Ishikawa (cell line): Measurements from ENCODE around the gene FGF11.
"Not testable (repeated sequence)": the region's sequence is repeated elsewhere in the genome, so short reads cannot be mapped to it uniquely, and the experiment has no call there.

Source experiments
- CREB1 ChIP-seq: IDR thresholded peaks from 2 replicates; pipeline ENCODE4 v1.6.1; 2012; ENCODE audit warnings: low read depth
- EGR1 ChIP-seq: IDR thresholded peaks from 2 replicates; pipeline ENCODE4 v1.6.1; 2012
- ZBTB7A ChIP-seq: IDR thresholded peaks from 2 replicates; pipeline ENCODE4 v1.6.1; 2012; ENCODE audit warnings: low read depth

DNA sequence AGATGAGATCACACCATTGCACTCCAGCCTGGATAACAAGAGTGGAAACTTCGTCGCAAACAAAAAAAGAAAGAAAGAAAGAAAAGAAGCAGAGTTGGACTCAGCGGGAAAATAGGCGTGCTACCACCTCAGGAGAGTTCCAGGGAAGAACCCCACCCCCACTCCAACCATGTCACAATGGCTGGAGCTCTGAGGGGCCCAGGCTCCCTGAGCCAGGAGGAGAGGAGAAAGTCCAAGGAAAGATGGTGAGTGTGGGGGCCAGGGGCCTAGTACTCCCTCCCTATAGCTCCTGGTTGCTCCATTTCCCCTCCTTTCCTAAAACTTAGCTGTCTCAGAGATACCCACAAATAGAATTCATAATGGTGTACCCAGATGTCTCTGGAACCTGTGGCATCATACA, 42.0 kb downstream of the FGF11 start, which contains the start of gene SLC35G6:
- TF ChIP-seq EGR1, CREB1, ZBTB7A: not testable (repeated sequence)
